GM18858 (cell line): Measurements from ENCODE around the gene AP2A2.
"Not testable (repeated sequence)": the region's sequence is repeated elsewhere in the genome, so short reads cannot be mapped to it uniquely, and the experiment has no call there.

Experiments used
- ATAC-seq: cut with Tn5 transposase; IDR thresholded peaks from one replicate; pipeline ENCODE4 v1.9.1; 2021; ENCODE audit not compliant: unreplicated experiment

Gene AP2A2

DNA sequence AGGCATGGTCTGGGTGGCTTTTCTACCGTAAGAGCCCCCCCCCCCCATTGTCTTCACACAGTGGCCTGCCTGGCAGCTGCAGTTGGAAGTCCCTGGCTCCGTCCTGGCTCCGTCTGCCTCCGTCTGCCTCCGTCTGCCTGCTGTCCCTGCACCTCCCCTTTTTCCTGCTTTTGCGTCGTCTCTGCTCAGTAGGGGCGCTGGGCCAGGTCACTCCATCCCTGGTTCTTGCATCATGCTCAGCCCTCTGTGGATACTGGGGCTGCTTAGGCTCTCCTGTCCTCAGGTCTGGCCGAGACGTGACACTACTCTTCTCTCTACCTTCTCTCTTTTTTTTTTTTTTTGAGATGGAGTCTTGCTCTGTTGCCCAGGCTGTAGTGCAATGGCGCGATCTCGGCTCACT, 27.8 kb downstream of the AP2A2 start:
- no peak for ATAC-seq

DNA sequence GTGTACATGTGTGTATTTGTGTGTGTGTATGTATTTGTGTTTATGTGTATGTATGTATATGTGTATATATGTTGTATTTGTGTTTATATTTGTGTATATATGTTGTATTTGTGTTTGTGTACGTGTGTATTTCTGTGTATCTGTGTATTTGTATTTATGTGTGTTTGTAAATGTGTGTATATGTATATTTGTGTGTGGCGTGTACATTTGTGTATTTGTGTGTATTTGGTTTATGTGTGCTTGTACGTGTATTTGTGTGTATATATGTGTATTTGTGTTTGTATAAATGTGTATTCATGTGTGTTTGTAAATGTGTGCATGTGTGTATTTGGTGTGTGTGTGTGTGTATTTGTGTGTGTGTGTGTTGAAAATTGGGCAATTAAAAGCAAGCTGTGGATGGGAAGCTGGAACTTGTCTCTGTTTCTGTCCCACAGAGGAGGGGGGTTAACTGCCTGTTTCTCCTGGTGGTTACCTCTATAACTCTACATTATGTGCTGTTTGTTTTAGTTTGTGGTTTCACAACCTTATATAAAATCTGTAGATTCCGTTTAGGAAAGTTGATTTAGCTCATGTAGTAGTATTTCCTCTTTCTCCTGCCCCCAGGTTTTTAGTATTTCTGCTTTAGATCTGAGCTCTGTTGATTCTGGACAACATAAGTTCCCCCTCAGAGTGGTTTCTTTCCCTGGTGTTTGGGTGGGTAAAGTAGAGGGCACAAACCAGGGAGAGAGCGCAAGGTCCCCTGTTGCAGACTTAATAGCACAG, 28.9 kb downstream of the AP2A2 start:
- ATAC-seq = no peak

DNA sequence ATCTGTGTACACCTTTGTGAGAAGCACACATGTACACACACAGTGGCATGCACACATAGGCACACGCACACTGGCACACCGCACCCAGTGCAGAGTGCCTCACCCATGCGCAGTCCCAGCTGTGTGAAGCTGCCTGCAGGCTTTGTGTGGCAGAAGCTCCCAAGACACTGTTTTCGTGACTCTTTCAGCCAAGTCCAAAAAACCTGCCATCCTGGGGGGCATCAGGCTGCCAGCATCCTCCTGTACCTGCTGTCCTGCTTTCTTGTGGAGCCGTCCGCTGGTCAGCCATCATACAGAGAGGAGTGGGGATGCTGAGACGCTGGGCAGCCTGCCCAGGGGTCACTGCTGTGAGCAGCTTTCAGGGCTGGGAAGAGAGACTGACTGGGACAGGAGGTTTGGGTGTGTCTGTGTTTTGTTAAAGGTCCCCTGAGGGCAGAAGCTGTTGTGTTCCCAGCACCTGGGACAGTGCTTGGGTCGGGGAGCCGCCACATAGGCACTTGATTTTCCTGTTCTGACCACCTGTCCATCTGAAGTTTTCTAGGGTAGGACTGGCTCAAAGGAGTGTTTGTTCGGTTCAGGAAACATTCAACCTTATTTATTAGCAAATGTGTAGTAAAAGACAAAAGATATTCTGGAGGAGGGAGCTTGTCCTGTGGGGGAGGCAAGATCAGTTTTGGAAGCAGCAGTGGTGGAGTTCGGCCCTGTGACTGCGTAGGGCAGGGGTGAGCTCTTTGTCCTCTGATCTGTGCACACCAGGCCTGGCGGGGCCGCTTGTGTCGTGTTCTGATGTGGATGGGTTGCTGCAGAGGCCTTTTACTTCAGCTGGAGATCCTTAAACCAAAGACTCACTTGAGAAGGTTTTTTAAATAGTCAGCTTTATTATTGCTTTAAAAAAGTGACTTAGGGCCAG, 29.7 kb downstream of the AP2A2 start:
- no peak for ATAC-seq

DNA sequence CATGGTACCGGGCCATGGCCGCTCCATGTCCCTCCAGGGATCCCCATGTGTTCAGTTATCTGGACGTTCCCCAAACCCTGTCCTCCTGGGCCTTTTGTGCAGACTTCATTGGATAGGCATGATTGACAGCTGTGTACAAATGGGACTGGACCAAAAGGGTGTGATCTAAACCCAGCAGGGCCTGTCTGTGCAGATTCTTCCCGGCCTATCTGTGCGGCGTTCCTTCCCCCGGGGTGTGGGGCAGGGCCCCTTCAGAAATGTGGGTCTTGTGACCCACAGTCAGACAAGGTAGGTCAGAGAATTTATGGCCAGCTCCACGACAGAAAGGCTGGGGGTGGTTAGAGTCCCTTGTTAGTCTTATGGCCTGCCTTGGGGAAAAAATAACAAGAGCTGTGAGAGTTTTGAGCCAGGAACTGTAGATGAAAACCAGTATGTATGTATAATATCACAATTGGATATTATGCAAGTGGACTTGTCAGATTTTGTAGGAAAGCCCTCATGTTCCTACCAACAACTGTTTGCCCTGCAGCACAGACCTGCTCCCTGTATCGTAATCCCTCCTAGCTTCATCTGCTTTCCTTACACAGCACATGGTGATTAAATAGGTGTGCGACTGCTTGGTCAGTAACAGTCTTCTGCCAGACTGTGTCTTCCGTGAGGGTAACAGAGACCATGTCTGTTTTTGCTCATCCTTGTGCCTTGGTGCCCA, 31.7 kb downstream of the AP2A2 start:
- no peak for ATAC-seq

DNA sequence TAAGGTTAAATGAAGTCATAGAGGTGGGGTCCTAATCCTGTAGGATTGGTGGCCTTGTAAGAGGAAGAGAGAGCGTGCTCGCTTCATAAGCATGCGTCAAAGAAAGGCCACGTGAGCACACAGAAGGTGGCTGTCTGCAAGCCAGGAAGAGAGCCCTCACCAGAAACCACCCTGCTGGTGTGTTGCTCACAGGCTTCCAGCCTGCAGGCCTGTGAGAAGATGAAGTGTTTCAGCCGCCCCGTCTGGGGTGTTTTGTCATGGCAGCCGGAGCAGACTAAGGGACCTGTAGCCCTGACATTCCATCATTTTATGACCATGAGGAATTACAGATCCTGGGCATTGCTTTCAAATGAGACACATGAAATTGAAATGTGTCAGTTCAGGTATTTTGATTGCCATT, 32.4 kb downstream of the AP2A2 start:
- no peak for ATAC-seq

DNA sequence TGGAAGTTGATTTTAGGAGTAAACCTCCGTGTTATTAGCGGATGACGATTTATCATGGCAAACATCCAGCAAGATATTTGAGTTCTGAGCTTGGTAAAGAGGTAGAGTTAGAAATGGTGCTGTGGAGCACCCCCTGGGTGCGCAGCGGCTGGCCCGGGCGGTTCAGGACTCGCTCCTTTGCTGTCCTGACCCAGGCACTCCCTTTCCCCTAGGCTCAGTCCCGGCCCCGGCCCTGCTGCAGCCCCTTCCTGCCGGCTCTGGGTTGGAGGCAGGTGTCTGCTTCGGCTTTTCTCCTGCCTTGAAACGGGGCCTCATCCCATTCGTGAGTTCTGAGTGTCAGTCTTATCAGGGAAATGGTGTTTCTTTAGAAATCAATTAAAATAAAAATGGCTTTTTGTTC, 33.4 kb downstream of the AP2A2 start:
- ATAC-seq = no peak

DNA sequence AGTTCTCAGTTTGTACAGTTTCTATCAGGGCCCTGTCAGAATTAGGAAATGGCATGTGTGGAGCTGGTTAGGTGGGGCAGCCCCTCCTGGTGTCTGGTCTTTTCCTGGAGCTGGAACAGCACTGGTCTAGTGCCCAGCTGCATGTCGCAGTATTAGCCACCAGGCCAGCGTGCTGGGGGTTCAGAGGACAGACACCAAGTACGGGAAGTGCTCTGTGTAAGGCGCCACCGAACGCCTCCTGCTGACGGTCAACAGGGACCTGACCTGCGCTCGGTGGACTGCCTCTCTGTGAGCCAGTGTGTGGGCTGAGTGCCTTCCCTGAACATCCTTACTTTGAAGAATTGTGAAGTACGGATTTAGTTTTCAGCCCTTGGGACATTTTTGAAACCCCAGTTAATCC, 33.9 kb downstream of the AP2A2 start:
- no peak for ATAC-seq

DNA sequence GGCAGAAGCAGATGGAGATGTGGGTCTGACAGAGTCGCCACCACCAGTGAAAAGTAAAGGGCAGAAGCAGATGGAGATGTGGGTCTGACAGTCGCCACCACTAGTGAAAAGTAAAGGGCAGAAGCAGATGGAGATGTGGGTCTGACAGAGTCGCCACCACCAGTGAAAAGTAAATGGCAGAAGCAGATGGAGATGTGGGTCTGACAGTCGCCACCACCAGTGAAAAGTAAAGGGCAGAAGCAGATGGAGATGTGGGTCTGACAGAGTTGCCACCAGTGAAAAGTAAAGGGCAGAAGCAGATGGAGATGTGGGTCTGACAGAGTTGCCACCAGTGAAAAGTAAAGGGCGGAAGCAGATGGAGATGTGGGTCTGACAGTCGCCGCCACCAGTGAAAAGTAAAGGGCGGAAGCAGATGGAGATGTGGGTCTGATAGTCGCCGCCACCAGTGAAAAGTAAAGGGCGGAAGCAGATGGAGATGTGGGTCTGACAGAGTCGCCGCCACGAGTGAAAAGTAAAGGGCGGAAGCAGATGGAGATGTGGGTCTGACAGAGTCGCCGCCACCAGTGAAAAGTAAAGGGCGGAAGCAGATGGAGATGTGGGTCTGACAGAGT, 35.7 kb downstream of the AP2A2 start:
- ATAC-seq = not testable (repeated sequence)

DNA sequence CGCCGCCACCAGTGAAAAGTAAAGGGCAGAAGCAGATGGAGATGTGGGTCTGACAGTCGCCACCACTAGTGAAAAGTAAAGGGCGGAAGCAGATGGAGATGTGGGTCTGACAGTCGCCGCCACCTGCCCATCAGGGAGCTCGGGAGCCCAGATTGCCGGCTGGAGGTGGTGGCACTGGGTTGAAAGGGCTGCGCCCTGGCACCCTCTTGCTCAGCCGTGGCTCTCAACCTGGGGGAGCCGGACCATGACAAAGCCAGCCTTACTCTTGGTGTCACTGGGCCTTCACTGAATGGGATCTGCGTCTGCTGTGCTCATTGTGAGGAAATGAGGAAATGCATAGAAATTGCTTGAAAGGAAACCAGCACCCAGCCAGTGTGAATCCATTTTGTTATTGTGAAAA, 36.3 kb downstream of the AP2A2 start:
- no peak for ATAC-seq

DNA sequence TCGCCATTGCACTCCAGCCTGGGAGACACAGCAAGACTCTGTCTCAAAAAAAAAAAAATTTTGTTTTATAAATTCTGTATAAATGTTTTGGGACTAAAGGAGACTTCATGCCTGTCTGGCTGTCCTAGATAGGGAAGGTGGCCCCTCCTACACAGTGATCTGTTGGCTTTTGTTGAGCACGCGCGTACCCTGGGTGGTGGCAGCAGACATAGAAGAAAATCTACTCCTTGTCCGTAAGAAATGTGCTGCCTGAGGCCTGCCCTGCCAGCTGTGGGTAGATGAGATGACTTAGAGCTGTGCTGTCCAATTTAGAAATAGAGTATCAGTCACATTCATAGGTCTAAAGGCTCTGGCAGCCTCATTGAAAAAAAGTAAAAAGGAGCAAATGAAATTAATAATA, 37.0 kb downstream of the AP2A2 start:
- ATAC-seq = no peak

DNA sequence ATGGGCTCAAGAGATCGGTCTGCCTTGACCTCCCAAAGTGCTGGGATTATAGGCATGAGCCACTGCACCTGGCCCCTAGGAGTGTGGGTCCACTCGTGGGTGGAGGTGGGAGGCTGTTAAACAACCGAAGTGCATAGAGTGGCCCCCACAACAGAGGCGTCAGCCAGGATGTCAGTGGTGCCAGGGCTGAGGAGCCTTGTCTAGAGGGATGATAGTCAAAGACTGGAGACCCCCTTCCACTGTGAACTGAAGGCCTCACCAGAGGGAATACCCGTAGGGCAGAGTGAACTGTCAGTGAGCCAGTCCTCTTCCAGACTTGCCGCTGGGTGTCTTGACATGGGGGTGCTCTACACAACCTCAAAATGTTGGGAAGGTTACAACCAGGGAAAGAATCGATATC, 38.2 kb downstream of the AP2A2 start:
- no peak for ATAC-seq

DNA sequence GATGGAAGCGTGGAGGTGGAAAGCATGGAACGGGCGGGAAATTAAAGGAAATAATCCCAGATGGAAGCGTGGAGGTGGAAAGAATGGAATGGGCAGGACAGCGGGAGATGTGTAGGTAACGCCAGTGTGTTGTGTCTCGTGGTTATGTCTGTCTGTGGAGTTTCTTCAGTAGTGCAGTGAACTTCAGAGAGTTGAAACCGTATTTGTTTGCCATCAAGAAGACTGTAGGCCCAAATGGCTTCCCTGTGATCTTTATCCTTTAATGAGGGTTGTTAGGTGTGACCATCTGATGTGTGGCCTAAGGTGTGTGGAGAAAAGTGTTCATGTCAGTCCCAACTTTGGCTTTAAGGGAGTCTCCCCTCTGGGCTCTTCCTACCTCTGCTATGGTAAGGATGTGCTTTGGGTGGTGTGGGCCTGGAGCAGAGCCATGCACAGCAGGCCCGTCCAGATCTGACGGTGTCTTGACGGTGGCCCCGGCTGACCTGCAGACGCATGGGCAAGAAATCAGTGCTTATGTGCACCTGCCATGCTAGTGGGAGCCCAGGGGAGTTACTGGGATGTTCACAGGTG, 39.6 kb downstream of the AP2A2 start:
- no peak for ATAC-seq

DNA sequence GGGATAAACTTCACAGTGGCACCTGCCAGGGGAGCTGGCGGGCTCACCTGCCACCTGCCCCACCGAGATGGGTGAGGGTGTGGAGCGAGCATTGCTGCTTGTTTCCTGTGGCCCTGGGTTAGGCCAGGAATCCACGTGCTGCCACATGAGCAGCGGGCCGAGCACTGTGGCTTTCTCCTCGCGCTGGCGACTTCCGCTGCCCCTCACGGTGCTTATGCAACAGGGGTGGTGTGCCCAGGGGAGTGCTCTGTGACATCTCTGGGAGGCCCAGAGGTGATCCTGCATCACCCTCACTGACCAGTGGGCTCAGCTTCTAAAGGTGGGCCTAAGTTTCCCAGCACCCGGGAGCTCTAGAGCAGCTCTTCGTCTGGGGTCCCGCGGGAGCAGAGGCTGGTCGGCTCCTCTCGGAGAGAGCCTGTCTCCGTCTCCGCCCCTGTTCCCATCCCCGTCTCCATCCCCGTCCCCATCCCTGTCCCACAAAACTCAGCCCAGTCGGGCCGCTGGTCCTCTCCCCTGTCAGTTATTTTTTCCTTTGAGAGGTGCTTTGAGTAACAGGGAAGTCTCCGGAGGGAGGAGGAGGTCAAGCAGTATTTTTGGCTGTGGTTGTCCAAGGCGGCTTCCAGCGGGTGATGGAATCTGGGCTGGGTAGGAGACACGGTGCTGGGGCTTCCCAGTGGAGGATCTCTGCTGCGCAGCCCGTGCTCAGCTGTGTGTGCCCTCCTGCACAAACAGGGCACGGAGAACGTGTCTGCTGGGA, 42.5 kb downstream of the AP2A2 start:
- no peak for ATAC-seq

DNA sequence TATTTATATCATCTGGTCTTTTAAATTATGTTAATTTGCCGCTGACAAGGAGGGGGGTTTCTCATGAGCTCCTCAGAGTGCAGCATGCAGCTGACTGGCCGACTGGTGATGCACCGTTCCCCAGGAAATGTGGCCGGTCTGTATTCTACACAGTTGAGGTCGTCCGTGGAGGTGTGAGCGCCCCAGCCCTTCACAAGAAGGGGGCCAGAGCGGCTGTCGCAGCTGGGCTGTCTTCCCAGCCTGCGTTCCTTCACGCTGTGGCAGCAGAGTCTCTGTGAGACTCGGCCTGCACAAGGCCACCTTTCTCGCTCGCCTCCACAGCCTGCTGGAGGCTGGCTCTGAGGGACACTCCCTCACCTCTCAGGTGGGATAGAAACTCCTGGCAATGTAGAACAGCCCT, 43.2 kb downstream of the AP2A2 start:
- ATAC-seq = no peak

DNA sequence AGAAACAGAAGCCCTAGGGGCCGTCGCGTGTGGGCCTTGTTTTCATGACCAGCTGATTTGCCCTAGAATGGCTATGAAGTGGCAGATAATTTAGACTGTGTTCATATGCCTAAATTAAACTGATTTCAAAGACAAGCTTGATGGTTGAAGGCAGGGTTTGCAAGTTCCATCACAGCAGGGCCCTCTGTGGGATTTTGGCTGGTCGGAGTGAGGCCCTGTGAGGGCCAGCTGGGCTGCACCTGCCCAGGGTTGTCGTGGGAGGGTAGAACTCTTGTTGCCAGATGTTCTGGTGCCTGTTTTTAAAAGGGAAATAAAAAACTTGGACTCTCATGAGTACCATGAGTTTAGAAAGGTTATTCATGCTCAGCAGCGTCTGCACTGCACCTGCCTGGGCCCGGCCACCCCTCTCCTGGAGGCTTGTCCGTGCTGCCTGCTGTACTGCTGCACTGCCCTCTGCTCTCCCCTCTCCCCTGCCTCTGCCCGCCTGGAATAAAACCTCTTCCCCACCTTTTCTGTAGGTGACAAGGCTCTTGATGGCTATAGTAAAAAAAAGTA, 44.1 kb downstream of the AP2A2 start:
- ATAC-seq = no peak

DNA sequence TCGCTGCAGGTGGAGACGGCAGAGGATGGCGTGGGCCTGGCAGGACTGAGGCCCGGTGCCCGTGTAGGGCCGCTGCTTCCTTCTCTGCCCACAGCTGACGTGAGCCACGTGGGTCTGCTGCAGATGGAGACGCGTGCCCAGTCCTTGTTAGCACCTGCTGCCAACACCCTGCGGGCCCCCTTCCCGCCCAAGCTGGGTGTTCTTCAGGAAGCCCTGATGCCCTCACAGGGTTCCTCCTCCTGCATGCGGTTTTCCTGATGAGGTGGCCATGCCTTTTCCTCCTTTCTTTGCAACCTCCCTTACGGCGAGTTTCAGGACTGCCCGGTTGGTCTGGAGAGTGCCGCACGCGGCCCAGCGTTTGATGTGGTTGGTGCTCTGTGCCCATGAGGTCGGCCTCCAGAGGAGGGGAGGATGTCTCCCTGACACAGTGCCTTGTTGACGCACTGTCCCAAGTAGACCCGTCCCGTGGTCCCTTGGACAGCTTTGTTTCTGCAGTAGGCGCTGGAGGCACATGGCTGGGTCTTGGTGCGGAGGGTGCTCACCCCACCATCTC, 44.7 kb downstream of the AP2A2 start:
- no peak for ATAC-seq

DNA sequence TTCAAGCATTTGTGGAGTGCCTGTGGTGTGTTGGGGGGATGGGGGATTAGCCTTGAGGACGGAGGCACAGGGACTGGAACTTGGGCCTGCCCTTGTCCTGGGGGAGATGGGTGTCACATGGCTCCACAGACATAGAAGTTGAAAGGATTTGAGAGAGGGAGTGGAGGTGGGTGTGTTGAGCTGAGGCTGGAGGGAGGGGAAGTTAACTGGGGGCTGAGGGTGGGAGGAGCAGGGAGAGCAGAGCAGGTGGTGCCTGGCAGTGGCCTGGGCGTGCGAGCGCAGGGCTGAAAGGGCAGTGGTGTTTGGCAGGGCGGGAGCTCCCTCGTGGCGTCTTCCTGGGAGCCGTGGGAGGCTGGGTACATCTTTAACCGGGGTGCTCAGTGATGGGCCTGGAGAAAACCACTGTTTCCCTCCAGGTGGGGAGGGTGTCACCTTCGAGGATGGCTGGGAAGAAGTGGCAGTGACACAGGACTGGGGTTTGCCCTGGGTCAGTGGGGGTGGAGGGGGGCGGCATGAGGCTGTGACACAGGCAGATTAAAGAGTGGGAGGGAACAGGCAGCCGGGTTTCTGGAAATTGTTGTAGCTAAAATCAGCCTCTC, 45.5 kb downstream of the AP2A2 start:
- no peak for ATAC-seq

DNA sequence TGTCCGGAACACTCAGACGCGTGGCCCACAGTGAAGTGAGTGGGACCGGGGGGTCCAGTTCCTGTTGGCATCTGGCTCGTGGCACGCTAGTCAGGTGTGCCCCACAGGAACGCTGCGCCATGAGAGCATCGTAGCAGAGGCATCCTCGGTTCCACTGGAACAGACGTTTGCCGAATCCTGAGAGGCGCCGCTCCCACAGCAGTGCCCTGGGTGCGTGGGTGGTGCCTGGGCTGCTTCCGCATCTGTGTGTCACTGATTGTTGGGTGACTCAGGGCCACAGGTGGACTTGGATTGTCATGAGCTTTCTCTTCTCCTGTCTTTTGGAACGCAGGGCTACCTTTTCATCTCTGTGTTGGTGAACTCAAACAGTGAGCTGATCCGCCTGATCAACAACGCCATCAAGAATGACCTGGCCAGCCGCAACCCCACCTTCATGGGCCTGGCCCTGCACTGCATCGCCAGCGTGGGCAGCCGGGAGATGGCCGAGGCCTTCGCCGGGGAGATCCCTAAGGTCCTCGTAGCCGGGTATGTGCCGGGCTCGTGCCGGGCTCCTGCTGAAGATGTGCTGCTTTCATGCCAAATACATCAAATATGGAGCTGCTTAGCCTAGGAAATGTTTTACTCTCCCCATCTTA, 46.2 kb downstream of the AP2A2 start:
- no peak for ATAC-seq
